Muscle of leg (tissue), 11 donors: ENCODE measurements around the gene BTBD9. TPM values are rescaled to one million over a fixed set of nuclear protein-coding genes. Genes with fewer than 3 reads are reported as not detected.
A peak's percentile ranks its signal among the peaks of the same experiment; 100 is the strongest.

Experiments used
- DNase-seq: peaks from one replicate; pipeline ENCODE4 v3.0.0; 2013
- H3K27ac ChIP-seq: one replicate; pipeline ENCODE4 v1.5.1; 2013; ENCODE audit warnings: mild to moderate bottlenecking, low read length, control low read depth
- H3K27me3 ChIP-seq: one replicate; pipeline ENCODE4 v1.6.1; 2013; ENCODE audit warnings: low read length; ENCODE audit not compliant: control insufficient read depth, insufficient read depth
- H3K36me3 ChIP-seq: one replicate; pipeline ENCODE4 v1.6.1; 2013; ENCODE audit warnings: low read length; ENCODE audit not compliant: control insufficient read depth, insufficient read depth
- H3K4me1 ChIP-seq: one replicate; pipeline ENCODE4 v1.6.1; 2013; ENCODE audit warnings: low read length; ENCODE audit not compliant: control insufficient read depth, insufficient read depth
- H3K4me3 ChIP-seq: one replicate; pipeline ENCODE4 v1.5.1; 2013; ENCODE audit warnings: low read length, control low read depth
- H3K9me3 ChIP-seq: replicated peaks from 2 replicates; pipeline ENCODE4 v1.6.1; 2013; ENCODE audit warnings: low read depth, low read length; ENCODE audit not compliant: control insufficient read depth
- WGBS: methylation state at CpG from one replicate; pipeline ENCODE4 v1.1.5; 2013; ENCODE audit warnings: missing lambda C conversion rate; ENCODE audit not compliant: insufficient coverage; 5-methylcytosine and 5-hydroxymethylcytosine counted together
- polyA plus RNA-seq, 8 donors: library from polyadenylated mRNA; unstranded; fragments of 120-200 nt; gene quantifications; one replicate each; pipeline versions ENCODE4 v1.2.1 to v1.2.3, GENCODE V29; 2013; ENCODE audit warnings: inconsistent platforms in 1 of 8, low replicate concordance in 1 of 8; ENCODE audit not compliant: insufficient read length in 8 of 8, insufficient read depth in 1 of 8
- total RNA-seq: library from RNA; stranded (reverse); fragments of 120-200 nt; gene quantifications from one replicate; pipeline ENCODE4 v1.2.4, GENCODE V29; 2013

BTBD9 gene
- total and polyA plus RNA-seq, 9 donors: 6.5 to 10.5 (median 8.2) TPM

- Histone ChIP-seq H3K9me3 (no peaks in the 10 kb centered on the region), H3K27ac (no peak overlapping the region), H3K36me3 (no peaks in the 10 kb centered on the region), H3K4me3 (no peak overlapping the region), H3K4me1 (no peaks in the 10 kb centered on the region), H3K27me3 (no peaks in the 10 kb centered on the region)
- no CpG with 5 or more reads among the region's 3 CpGs for WGBS
- DNase-seq: peak; percentile 26
Measured at GRCh38 chr6:38404900-38405556, 234.7 kb downstream of the BTBD9 start.

GRCh38 chr6:38404355-38404754 is 235.4 kb downstream of the BTBD9 start:
- H3K9me3 ChIP-seq: no peaks in the 10 kb centered on the region
- no peaks in the 10 kb centered on the region for H3K27me3 ChIP-seq
- WGBS: 43% methylated on average over 1 of the region's 2 CpGs
- H3K4me3 ChIP-seq: no peak overlapping the region
- DNase-seq: peak; percentile 17
- no peaks in the 10 kb centered on the region for H3K36me3 ChIP-seq
- no peak overlapping the region for H3K27ac ChIP-seq
- no peaks in the 10 kb centered on the region for H3K4me1 ChIP-seq

GRCh38 chr6:38403548-38403947 is 236.2 kb downstream of the BTBD9 start:
- WGBS: no CpG with 5 or more reads among the region's 2 CpGs

GRCh38 chr6:38400764-38401163 is 239.0 kb downstream of the BTBD9 start:
- no peak for DNase-seq
- no peak overlapping the region for H3K4me3 ChIP-seq
- WGBS: no CpG with 5 or more reads among the region's 1 CpG
- H3K36me3 ChIP-seq: no peaks in the 10 kb centered on the region
- H3K4me1 ChIP-seq: no peaks in the 10 kb centered on the region
- H3K27me3 ChIP-seq: no peaks in the 10 kb centered on the region
- H3K27ac ChIP-seq: no peak overlapping the region
- no peaks in the 10 kb centered on the region for H3K9me3 ChIP-seq

More at GRCh38 chr6:38403548-38403947, 236.2 kb downstream of the BTBD9 start:
- H3K27me3 ChIP-seq: no peaks in the 10 kb centered on the region
- DNase-seq: peak; percentile 12
- H3K4me1 ChIP-seq: no peaks in the 10 kb centered on the region
- H3K9me3 ChIP-seq: no peaks in the 10 kb centered on the region
- no peaks in the 10 kb centered on the region for H3K36me3 ChIP-seq
- no peak overlapping the region for H3K27ac ChIP-seq
- no peak overlapping the region for H3K4me3 ChIP-seq

GRCh38 chr6:38400101-38400500 is 239.6 kb downstream of the BTBD9 start:
- Histone ChIP-seq H3K4me3 (no peak overlapping the region), H3K27me3 (no peaks in the 10 kb centered on the region), H3K9me3 (no peaks in the 10 kb centered on the region), H3K4me1 (no peaks in the 10 kb centered on the region), H3K27ac (no peak overlapping the region), H3K36me3 (no peaks in the 10 kb centered on the region)
- no peak for DNase-seq
- WGBS: 89% methylated on average over 3 of the region's 3 CpGs

- Histone ChIP-seq H3K4me3 (no peak overlapping the region), H3K9me3 (no peaks in the 10 kb centered on the region), H3K36me3 (no peaks in the 10 kb centered on the region), H3K27me3 (no peaks in the 10 kb centered on the region), H3K27ac (no peak overlapping the region), H3K4me1 (no peaks in the 10 kb centered on the region)
- 88% methylated on average over 3 of the region's 3 CpGs for WGBS
- no peak for DNase-seq
Measured at GRCh38 chr6:38396209-38396608, 243.5 kb downstream of the BTBD9 start.

GRCh38 chr6:38393986-38394385 is 245.7 kb downstream of the BTBD9 start:
- WGBS: 89% methylated on average over 1 of the region's 1 CpG
- Histone ChIP-seq H3K27me3 (no peaks in the 10 kb centered on the region), H3K27ac (no peak overlapping the region), H3K4me1 (no peaks in the 10 kb centered on the region), H3K9me3 (no peaks in the 10 kb centered on the region), H3K36me3 (no peaks in the 10 kb centered on the region), H3K4me3 (no peak overlapping the region)
- no peak for DNase-seq

GRCh38 chr6:38391626-38392579 is 247.8 kb downstream of the BTBD9 start:
- no peak overlapping the region for H3K4me3 ChIP-seq
- H3K27me3 ChIP-seq: no peaks in the 10 kb centered on the region
- H3K9me3 ChIP-seq: no peaks in the 10 kb centered on the region
- 80% methylated on average over 7 of the region's 9 CpGs for WGBS
- no peaks in the 10 kb centered on the region for H3K4me1 ChIP-seq
- H3K36me3 ChIP-seq: no peaks in the 10 kb centered on the region
- no peak overlapping the region for H3K27ac ChIP-seq
- peak; percentile 14 for DNase-seq

- Histone ChIP-seq H3K9me3 (no peaks in the 10 kb centered on the region), H3K4me1 (no peaks in the 10 kb centered on the region), H3K27ac (no peak overlapping the region), H3K36me3 (no peaks in the 10 kb centered on the region), H3K4me3 (no peak overlapping the region), H3K27me3 (no peaks in the 10 kb centered on the region)
- peak; percentile 10 for DNase-seq
Measured at GRCh38 chr6:38391206-38391605, 248.5 kb downstream of the BTBD9 start.

GRCh38 chr6:38389875-38390274 is 249.9 kb downstream of the BTBD9 start:
- H3K27ac ChIP-seq: no peak overlapping the region
- no peaks in the 10 kb centered on the region for H3K27me3 ChIP-seq
- DNase-seq: no peak
- no peaks in the 10 kb centered on the region for H3K36me3 ChIP-seq
- H3K4me3 ChIP-seq: no peak overlapping the region
- H3K4me1 ChIP-seq: no peaks in the 10 kb centered on the region
- no peaks in the 10 kb centered on the region for H3K9me3 ChIP-seq
- WGBS: 100% methylated on average over 1 of the region's 5 CpGs
